ENCODE data around the gene AK9. TPM values are rescaled to one million over a fixed set of nuclear protein-coding genes. Genes with fewer than 3 reads are reported as not detected.
A peak's percentile ranks its signal among the peaks of the same experiment; 100 is the strongest.
"Not testable (repeated sequence)": the region's sequence is repeated elsewhere in the genome, so short reads cannot be mapped to it uniquely, and the experiment has no call there.

AK9 gene
- polyA plus RNA-seq (2013, experiment 1 of 2; ENCODE audit: insufficient read length) = 3.5 TPM
- 2.8 TPM for polyA plus RNA-seq (2013, experiment 2 of 2; ENCODE audit: insufficient read length)

- peak; percentile 90 for DNase-seq
These were observed at the start of gene AK9, which contains the start of gene FIG4 for GRCh38 chr6:109690737-109691621. Gene AK9, minus strand, starts transcription at chr6:109691202. Its CDS starts 15,457 bp downstream, at chr6:109675745. Gene FIG4, plus strand, starts transcription at chr6:109691296. Its CDS starts 140 bp downstream, at chr6:109691436.

DNA sequence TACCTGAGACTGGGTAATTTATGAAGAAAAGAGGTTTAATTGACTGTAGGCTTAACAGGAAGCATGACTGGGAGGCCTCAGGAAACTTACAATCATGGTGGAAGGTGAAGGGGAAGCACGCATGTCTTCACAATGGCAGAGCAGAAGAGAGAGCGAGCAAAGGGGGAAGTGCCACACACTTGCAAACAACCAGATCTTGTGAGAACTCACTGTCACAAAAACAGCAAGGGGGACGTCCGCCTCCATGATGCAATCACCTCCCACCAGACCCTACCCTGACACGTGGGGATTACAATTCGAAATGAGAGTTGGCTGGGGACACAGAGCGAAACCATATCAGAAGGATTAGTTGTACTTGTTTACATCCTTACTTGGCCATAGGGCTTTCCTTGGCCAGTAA is 49.8 kb upstream of the AK9 start:
- no peak for DNase-seq

DNA sequence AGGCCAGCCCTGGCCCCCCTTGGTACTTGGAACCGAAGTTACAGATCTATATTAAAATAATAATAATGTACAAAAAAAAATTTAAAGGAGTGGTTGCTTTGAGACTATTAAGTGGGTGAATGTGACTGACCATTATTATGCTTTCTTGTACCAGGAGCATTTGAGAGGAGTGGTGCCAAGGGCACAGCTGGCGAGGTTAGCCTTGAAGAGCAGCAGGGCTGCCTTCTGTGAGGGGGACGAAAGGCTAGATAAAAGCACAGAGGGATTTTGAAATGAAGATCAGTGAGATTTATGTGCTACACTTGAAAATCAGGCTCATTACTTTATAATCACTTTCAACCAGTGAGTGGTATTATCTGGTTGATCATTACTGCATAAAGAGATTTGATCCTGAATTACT is 48.7 kb upstream of the AK9 start:
- DNase-seq = no peak

DNA sequence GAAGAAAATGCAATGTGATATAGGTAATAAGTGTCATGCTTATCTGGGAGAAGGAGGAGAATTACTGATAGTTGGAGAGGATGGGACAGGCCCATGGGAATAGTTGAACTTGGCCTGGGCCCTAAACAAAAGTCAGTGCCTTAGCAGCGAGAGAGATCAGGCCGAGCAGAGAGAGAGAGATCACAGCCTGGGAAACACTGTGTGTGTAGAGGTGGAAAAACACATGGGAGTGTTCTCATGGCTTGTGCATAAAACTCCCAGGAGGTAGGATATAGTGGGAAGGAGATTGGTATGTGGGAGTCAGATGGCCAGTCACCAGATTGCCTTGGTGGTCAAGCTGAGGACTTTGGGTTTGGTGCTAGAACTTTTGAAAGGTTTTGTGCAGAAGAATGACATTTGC is 47.7 kb upstream of the AK9 start:
- peak; percentile 18 for DNase-seq

DNA sequence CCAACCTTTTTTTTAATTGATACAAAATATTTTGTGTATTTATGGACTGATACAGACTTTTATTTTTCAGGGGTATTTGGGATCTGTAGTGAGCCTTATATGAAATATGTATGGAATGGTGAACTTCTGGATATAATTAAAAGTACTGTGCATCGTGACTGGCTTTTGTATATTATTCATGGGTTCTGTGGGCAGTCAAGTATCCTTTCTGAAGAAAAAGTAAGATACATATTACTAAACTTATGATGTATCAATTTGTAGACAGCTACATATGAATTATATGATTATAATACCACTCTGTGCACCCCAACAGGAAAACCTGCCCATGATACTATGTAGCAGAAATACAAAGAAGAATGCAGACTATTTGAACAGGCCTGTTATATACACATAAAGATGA is 47.3 kb upstream of the AK9 start:
- DNase-seq = peak; percentile 76

- DNase-seq = peak; percentile 21
These were observed 45.4 kb upstream of the AK9 start for GRCh38 chr6:109736273-109737025.

- DNase-seq = not testable (repeated sequence)
These were observed 34.2 kb upstream of the AK9 start for GRCh38 chr6:109725250-109725649.

DNA sequence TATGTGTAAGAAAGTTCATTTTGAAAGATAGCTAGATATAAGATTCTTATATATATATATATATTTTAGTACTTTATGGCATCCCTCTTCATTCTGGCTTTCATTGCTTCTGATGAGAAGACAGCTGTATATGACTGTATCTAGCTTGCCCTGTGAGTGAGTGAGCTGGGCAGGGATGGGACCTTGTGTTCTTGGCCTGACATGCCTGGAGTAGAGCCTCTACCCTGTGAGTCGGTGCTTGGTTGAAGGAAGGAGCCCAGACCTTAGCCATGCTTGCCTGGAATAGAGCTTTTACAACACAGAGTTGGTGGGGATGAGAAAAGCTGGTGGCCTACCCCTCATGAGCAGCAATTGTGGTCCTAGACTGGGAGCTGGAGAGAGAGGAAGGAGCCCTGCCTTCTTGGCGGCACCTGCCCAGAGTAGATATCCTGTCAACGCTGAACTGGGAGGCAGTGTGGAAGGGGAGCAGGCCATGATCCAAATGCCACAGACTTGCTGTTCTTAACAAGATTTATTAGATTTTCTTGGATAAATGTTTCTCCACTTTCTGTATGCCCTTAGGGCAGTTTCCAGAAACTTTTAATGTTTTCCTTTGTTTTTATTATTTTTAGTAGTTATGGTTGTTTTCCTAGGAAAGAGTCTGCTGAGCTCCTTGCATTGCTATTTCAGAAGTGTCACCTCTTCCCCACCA is 31.7 kb upstream of the AK9 start:
- DNase-seq = no peak

- DNase-seq = no peak
These were observed 31.0 kb upstream of the AK9 start for GRCh38 chr6:109722011-109722410.

DNA sequence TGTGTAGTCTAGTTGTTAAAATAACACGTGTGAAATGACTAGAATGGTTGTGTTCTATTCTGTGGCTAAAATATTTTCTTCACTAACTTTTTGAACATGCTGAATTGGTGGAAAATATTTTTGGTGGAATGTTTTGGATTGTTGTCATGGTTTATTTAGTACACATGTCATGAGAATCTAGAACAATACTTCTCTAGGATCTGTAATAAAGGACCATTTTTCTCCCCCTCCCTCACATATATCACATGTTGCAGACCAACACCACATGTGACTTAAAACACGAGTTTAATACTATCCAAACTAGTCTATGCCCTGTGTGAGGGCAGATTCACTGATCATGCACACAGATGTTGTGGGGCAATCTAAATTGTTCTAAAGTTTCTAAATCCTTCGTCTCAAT is 29.3 kb upstream of the AK9 start:
- peak; percentile 26 for DNase-seq

GRCh38 chr6:109718991-109719390 is 28.0 kb upstream of the AK9 start:
- peak; percentile 19 for DNase-seq

- no peak for DNase-seq
These were observed 27.0 kb upstream of the AK9 start for GRCh38 chr6:109717971-109718370.

- peak; percentile 47 for DNase-seq
These were observed 24.6 kb upstream of the AK9 start for GRCh38 chr6:109715616-109716015.

- no peak for DNase-seq
These were observed 23.6 kb upstream of the AK9 start for GRCh38 chr6:109714611-109715010.

- DNase-seq = no peak
These were observed 23.2 kb upstream of the AK9 start for GRCh38 chr6:109714166-109714565.

DNA sequence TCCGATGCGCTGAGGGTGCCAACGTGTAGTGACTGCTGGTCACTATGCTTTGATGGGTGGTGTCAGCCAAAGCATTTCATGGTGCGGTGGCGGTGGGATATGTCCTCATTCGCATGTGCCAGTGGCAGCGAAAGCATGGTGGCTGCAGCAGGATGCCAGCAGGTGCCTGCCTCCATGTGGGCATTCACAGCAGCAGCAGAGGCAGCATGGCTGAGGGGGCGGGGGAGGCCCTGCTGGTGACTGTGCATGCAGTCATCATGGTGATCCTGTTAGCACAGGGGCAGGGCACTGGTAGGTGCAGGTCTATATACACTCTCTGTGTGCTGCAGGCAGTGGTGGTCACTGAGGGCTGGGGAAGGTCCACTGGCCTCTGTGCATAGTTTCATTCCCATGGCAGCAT is 22.1 kb upstream of the AK9 start:
- no peak for DNase-seq

DNA sequence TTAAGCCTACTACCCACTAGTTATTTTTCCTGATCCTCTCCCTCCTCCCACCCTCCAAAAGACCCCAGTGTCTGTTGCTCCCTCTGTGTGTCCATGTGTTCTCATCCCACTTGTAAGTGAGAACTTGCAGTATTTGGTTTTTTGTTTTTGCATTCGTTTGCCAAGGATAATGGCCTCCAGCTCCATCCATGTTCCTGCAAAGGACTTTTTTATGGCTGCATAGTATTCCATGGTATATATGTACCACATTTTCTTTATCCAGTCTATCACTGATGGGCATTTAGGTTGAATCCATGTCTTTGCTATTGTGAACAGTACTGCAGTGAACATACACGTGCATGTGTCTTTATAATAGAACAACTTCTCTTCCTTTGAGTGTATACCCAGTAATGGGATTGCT is 17.1 kb upstream of the AK9 start:
- not testable (repeated sequence) for DNase-seq

- no peak for DNase-seq
These were observed 15.5 kb upstream of the AK9 start for GRCh38 chr6:109706513-109706912.

DNA sequence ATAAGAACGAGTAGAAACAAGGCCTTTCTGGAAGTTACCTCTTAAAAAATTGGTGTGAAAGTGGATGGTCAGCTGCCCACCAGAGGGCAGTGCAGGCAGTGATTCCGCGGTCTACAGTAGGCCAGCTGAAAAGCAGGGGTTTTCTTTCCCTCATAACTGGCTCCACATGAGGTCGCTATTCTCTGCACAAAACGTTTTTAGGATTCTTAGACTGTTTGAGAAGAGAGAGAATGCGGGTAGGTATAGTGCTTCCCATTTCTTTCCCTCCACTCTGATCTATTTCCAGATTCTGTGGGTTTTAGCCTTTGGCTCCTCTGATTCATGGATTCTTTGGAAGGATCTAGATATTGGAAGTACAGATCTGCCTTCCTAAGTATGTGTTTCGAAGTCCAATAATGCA is 14.3 kb upstream of the AK9 start:
- DNase-seq = peak; percentile 85

- no peak for DNase-seq
These were observed 11.8 kb upstream of the AK9 start for GRCh38 chr6:109702791-109703190.

DNA sequence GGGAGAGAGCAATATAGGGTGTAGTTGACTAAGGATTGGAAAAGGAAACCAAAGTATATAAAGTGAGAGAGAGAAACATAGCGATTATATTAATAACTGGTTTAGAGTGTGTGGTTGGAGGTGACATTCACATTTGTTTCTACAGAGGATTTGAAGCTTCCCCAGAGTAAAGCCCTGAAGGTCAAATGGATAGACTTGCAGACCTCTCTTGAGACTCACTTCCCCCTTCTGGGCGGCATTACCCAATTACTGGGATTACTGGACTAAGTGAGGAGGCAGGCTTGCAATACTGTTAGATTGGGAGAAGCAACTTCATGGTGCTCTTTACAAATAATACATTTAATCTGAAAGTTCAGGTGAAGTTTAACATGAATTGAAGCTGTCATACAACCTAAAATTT is 10.8 kb upstream of the AK9 start:
- DNase-seq = no peak

DNA sequence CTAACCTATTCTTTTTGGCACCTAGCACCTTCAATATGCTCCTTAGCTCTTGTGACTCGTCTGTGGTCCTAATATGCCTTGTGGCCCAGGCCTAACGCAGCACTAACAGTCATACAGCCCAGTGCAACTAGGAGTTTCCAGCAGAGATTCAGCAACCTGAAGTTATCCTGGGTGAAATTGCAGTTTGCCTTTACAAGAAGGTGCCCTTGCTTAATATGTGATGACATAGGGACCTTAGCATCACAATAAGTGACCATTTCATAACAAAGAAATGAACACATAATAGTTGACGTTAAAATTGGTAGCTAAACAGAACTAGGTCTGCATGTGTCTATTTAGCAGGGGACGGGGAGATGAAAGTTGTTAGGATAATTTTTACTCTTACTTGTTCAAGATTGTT is 10.2 kb upstream of the AK9 start:
- no peak for DNase-seq

GRCh38 chr6:109696355-109696754 is 5.4 kb upstream of the AK9 start:
- no peak for DNase-seq
